Liver (tissue), 3 donors: ENCODE measurements around the gene PRPF40B.

Source experiments
- JUND ChIP-seq, 2 donors: IDR thresholded peaks; 2 replicates each; pipeline ENCODE4 v1.6.1; 2016; ENCODE audit warnings: antibody characterized with exemption in 2 of 2
- RAD21 ChIP-seq, 2 donors: IDR thresholded peaks; 2 replicates each; pipeline ENCODE4 v1.6.1; 2016; ENCODE audit warnings: antibody characterized with exemption in 2 of 2, mild to moderate bottlenecking in 2 of 2
- SP1 ChIP-seq: IDR thresholded peaks from 2 replicates; pipeline ENCODE4 v1.6.1; 2018; ENCODE audit warnings: antibody characterized with exemption, mild to moderate bottlenecking
- TAF1 ChIP-seq: conservative IDR thresholded peaks from 2 replicates; pipeline ENCODE4 v1.6.1; 2016; ENCODE audit warnings: antibody characterized with exemption, mild to moderate bottlenecking
- TF ChIP-seq, protein P1 (sequence below): fragments of 150-350 bp; IDR thresholded peaks from 2 replicates; pipeline ENCODE4 v1.5.1; 2017; ENCODE audit warnings: improper control_type of control experiment, low read depth, low read length; ENCODE audit not compliant: missing input control
- donor health status: healthy.
- donor health status: healthy.

- TF ChIP-seq, protein P1, sequence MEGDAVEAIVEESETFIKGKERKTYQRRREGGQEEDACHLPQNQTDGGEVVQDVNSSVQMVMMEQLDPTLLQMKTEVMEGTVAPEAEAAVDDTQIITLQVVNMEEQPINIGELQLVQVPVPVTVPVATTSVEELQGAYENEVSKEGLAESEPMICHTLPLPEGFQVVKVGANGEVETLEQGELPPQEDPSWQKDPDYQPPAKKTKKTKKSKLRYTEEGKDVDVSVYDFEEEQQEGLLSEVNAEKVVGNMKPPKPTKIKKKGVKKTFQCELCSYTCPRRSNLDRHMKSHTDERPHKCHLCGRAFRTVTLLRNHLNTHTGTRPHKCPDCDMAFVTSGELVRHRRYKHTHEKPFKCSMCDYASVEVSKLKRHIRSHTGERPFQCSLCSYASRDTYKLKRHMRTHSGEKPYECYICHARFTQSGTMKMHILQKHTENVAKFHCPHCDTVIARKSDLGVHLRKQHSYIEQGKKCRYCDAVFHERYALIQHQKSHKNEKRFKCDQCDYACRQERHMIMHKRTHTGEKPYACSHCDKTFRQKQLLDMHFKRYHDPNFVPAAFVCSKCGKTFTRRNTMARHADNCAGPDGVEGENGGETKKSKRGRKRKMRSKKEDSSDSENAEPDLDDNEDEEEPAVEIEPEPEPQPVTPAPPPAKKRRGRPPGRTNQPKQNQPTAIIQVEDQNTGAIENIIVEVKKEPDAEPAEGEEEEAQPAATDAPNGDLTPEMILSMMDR: no peak
- TF ChIP-seq SP1 (no peak), JUND (IDR thresholded peaks at IDR 0.05) (no peak), TAF1 (no peak), RAD21 (IDR thresholded peaks at IDR 0.05) (no peak)
Measured at GRCh38 chr12:49584591-49584990, 38.8 kb upstream of the PRPF40B start.
